ENCODE results near the gene PYHIN1.
A peak's percentile ranks its signal among the peaks of the same experiment; 100 is the strongest.

The PYHIN1 gene

DNA sequence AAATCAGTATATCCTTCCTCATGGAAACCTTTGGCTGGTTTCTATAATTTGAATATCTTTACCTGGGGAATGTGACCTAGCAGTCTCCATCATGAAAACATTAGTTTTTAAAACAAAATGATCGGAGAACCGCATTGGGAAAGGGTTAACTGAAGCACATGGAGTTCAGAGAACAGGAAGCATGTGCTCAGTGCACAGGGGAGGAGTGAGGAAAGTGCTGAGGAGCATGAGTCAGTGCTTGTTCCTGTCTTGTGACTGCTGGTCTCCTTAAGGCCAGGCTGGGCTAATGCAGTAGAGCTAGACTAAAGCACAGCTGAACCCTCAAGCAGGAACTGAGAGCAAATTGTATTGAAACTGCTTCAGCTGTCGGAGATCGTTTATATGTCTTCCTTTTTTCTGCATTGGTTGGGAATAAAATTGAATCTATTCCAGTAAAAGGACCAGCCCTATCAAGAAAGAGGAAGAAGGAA is 84.1 kb downstream of the PYHIN1 start:
- peak; percentile 82 for DNase-seq

DNA sequence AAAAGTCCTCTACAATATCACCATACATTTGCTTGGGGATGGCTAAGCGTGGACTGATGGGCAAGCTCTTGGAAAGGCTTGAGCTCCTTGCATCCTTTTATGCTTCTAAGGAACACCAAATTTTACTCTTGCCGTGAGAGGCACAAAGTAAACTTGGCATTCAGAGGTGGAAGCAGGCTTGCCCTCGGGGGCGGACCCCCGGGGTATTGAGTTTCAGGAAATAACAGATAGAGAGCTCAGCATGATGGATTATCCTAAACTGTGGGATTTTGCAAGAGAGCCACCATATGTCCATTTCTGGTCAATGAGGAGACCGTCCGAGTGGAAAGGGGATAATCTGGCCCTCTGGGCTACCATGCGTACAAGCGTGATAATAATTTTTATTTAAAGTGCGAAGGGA is 92.4 kb downstream of the PYHIN1 start:
- DNase-seq: no peak

DNA sequence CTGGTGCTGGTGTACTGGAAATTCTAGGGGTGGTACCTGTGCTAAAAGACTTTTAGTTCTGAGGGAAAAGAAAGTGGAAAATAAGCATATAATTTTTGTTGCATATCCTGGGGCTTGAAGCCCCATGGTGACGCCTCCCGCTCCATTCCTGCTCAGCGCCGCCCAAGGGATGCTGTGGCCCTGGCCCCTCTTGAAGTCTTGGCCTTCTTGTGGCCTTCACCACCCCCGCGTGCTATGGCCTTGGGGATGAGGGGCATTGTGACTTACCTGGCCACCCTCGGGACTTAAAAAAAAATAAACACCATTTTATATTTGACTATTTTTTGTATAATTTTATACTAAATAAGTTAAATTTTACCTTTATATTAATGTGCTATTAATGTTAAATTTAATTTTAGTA is 93.7 kb downstream of the PYHIN1 start:
- no peak for DNase-seq
